ENCODE data around the gene SCN8A.

The SCN8A gene

GRCh38 chr12:51833448-51834227 is 242.6 kb downstream of the SCN8A start:
- no peak for DNase-seq (ENCODE audit: low spot score)

GRCh38 chr12:51834411-51834810 is 243.4 kb downstream of the SCN8A start:
- DNase-seq (ENCODE audit: low spot score) = no peak

- no peak for DNase-seq (ENCODE audit: low spot score)
These were observed 245.2 kb downstream of the SCN8A start for GRCh38 chr12:51836041-51836826.

GRCh38 chr12:51836827-51837173 is 245.8 kb downstream of the SCN8A start:
- DNase-seq (ENCODE audit: low spot score) = no peak

- DNase-seq (ENCODE audit: low spot score) = no peak
These were observed 246.3 kb downstream of the SCN8A start for GRCh38 chr12:51837286-51837685.

GRCh38 chr12:51838036-51838435 is 247.0 kb downstream of the SCN8A start:
- DNase-seq (ENCODE audit: low spot score) = no peak

GRCh38 chr12:51838762-51839161 is 247.7 kb downstream of the SCN8A start:
- DNase-seq (ENCODE audit: low spot score) = no peak

- no peak for DNase-seq (ENCODE audit: low spot score)
These were observed 248.4 kb downstream of the SCN8A start for GRCh38 chr12:51839310-51839947.

- DNase-seq (ENCODE audit: low spot score) = no peak
These were observed 249.9 kb downstream of the SCN8A start for GRCh38 chr12:51840966-51841365.

- DNase-seq (ENCODE audit: low spot score) = no peak
These were observed 250.7 kb downstream of the SCN8A start for GRCh38 chr12:51841727-51842126.

- DNase-seq (ENCODE audit: low spot score) = no peak
These were observed 253.8 kb downstream of the SCN8A start for GRCh38 chr12:51844854-51845253.

- no peak for DNase-seq (ENCODE audit: low spot score)
These were observed 254.4 kb downstream of the SCN8A start for GRCh38 chr12:51845482-51845881.

GRCh38 chr12:51846271-51846691 is 255.2 kb downstream of the SCN8A start:
- no peak for DNase-seq (ENCODE audit: low spot score)

- peak; percentile 72 for DNase-seq (ENCODE audit: low spot score)
These were observed 256.0 kb downstream of the SCN8A start for GRCh38 chr12:51846911-51847642.

- no peak for DNase-seq (ENCODE audit: low spot score)
These were observed 256.8 kb downstream of the SCN8A start for GRCh38 chr12:51847643-51848325.

- DNase-seq (ENCODE audit: low spot score) = no peak
These were observed 257.3 kb downstream of the SCN8A start, which contains the start of gene FIGNL2 for GRCh38 chr12:51848326-51848727. FIGNL2 (minus strand) TSS chr12:51848718; CDS start chr12:51822413, 26,305 bp downstream.

GRCh38 chr12:51848841-51849735 is 258.1 kb downstream of the SCN8A start:
- DNase-seq (ENCODE audit: low spot score) = no peak

- no peak for DNase-seq (ENCODE audit: low spot score)
These were observed 259.3 kb downstream of the SCN8A start for GRCh38 chr12:51850081-51850964.

- DNase-seq (ENCODE audit: low spot score) = no peak
These were observed 259.9 kb downstream of the SCN8A start for GRCh38 chr12:51850965-51851299.
